ENCODE measurements around the gene PDE11A. TPM values are rescaled to one million over a fixed set of nuclear protein-coding genes. Genes with fewer than 3 reads are reported as not detected.

PDE11A gene
- total and polyA plus RNA-seq, 2 experiments from 2014 or later = 0.08 to 0.73 TPM

DNA sequence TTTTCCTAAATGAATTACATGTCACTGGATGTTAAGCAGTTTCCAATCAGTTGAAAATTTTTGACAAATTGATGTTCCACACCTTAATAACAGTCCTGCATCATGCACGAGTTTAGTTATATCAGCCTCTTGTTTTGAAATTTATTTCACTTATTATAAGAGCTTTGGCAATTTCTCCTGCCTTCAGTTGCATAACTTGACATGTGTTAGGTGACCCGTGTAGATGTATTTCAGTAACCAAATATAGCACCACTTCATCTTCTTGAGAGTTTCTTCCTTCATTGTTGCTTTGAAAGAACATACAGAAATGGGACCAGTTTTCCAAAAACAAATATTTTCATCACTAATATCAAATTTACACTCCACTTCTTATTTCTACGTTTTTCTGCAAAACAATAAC, 202.7 kb downstream of the PDE11A start:
- Mint-ChIP-seq H3K27ac (no peak overlapping the region), H3K9me3 (no peaks in the 10 kb centered on the region), H3K4me1 (no peaks in the 10 kb centered on the region), H3K36me3 (ENCODE audit: low read depth) (no peaks in the 10 kb centered on the region), H3K4me3 (no peak overlapping the region), H3K27me3 (ENCODE audit: insufficient read depth, low read depth, poor library complexity) (no peaks in the 10 kb centered on the region)
- no peak overlapping the region for H3K27ac ChIP-seq (ENCODE audit: low read depth)
- no peaks in the 10 kb centered on the region for H3F3A ChIP-seq (replicated peaks; ENCODE audit: low read depth)
- no peaks in the 10 kb centered on the region for H3K79me2 ChIP-seq (replicated peaks; ENCODE audit: insufficient read depth)
- DNase-seq (ENCODE audit: low spot score) = no peak
- H4K20me1 ChIP-seq (replicated peaks; ENCODE audit: insufficient read depth) = no peaks in the 10 kb centered on the region
- no peak for ATAC-seq
- no peaks in the 10 kb centered on the region for H3K36me3 ChIP-seq (ENCODE audit: insufficient read depth)
- no peak overlapping the region for H3K4me2 ChIP-seq
- H2AFZ ChIP-seq = no peak overlapping the region
- no peak overlapping the region for H3K4me3 ChIP-seq
- no peaks in the 10 kb centered on the region for H3K9me2 ChIP-seq (ENCODE audit: insufficient read depth)
- no peak for TF ChIP-seq CREB1 (CRISPR knock-in tag; IDR thresholded peaks at IDR 0.05; ENCODE audit: low read depth)
- no peak for TF ChIP-seq NANOG (IDR thresholded peaks at IDR 0.05; ENCODE audit: borderline replicate concordance)
- TF ChIP-seq, protein P1, sequence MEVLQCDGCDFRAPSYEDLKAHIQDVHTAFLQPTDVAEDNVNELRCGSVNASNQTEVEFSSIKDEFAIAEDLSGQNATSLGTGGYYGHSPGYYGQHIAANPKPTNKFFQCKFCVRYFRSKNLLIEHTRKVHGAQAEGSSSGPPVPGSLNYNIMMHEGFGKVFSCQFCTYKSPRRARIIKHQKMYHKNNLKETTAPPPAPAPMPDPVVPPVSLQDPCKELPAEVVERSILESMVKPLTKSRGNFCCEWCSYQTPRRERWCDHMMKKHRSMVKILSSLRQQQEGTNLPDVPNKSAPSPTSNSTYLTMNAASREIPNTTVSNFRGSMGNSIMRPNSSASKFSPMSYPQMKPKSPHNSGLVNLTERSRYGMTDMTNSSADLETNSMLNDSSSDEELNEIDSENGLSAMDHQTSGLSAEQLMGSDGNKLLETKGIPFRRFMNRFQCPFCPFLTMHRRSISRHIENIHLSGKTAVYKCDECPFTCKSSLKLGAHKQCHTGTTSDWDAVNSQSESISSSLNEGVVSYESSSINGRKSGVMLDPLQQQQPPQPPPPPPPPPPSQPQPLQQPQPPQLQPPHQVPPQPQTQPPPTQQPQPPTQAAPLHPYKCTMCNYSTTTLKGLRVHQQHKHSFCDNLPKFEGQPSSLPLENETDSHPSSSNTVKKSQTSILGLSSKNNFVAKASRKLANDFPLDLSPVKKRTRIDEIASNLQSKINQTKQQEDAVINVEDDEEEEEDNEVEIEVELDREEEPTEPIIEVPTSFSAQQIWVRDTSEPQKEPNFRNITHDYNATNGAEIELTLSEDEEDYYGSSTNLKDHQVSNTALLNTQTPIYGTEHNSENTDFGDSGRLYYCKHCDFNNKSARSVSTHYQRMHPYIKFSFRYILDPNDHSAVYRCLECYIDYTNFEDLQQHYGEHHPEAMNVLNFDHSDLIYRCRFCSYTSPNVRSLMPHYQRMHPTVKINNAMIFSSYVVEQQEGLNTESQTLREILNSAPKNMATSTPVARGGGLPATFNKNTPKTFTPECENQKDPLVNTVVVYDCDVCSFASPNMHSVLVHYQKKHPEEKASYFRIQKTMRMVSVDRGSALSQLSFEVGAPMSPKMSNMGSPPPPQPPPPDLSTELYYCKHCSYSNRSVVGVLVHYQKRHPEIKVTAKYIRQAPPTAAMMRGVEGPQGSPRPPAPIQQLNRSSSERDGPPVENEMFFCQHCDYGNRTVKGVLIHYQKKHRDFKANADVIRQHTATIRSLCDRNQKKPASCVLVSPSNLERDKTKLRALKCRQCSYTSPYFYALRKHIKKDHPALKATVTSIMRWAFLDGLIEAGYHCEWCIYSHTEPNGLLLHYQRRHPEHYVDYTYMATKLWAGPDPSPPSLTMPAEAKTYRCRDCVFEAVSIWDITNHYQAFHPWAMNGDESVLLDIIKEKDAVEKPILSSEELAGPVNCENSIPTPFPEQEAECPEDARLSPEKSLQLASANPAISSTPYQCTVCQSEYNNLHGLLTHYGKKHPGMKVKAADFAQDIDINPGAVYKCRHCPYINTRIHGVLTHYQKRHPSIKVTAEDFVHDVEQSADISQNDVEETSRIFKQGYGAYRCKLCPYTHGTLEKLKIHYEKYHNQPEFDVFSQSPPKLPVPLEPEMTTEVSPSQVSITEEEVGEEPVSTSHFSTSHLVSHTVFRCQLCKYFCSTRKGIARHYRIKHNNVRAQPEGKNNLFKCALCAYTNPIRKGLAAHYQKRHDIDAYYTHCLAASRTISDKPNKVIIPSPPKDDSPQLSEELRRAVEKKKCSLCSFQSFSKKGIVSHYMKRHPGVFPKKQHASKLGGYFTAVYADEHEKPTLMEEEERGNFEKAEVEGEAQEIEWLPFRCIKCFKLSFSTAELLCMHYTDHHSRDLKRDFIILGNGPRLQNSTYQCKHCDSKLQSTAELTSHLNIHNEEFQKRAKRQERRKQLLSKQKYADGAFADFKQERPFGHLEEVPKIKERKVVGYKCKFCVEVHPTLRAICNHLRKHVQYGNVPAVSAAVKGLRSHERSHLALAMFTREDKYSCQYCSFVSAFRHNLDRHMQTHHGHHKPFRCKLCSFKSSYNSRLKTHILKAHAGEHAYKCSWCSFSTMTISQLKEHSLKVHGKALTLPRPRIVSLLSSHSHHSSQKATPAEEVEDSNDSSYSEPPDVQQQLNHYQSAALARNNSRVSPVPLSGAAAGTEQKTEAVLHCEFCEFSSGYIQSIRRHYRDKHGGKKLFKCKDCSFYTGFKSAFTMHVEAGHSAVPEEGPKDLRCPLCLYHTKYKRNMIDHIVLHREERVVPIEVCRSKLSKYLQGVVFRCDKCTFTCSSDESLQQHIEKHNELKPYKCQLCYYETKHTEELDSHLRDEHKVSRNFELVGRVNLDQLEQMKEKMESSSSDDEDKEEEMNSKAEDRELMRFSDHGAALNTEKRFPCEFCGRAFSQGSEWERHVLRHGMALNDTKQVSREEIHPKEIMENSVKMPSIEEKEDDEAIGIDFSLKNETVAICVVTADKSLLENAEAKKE (CRISPR knock-in tag; IDR thresholded peaks at IDR 0.05) = no peak
- TF ChIP-seq STAT1 (IDR thresholded peaks at IDR 0.05; ENCODE audit: unreplicated experiment) = no peak
- TF ChIP-seq, protein P2, sequence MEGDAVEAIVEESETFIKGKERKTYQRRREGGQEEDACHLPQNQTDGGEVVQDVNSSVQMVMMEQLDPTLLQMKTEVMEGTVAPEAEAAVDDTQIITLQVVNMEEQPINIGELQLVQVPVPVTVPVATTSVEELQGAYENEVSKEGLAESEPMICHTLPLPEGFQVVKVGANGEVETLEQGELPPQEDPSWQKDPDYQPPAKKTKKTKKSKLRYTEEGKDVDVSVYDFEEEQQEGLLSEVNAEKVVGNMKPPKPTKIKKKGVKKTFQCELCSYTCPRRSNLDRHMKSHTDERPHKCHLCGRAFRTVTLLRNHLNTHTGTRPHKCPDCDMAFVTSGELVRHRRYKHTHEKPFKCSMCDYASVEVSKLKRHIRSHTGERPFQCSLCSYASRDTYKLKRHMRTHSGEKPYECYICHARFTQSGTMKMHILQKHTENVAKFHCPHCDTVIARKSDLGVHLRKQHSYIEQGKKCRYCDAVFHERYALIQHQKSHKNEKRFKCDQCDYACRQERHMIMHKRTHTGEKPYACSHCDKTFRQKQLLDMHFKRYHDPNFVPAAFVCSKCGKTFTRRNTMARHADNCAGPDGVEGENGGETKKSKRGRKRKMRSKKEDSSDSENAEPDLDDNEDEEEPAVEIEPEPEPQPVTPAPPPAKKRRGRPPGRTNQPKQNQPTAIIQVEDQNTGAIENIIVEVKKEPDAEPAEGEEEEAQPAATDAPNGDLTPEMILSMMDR (conservative IDR thresholded peaks at IDR 0.05; ENCODE audit: low read depth in 2 of 2) = no peak
- TF ChIP-seq EZH2 (IDR thresholded peaks at IDR 0.05; ENCODE audit: low read depth, unreplicated experiment) = no peak
- no peak for TF ChIP-seq JUNB (IDR thresholded peaks at IDR 0.05; ENCODE audit: unreplicated experiment)
- no peak for TF ChIP-seq POLR2AphosphoS5 (IDR thresholded peaks at IDR 0.05; ENCODE audit: low read depth)
- no peak for TF ChIP-seq ZNF331 (CRISPR knock-in tag; IDR thresholded peaks at IDR 0.05; ENCODE audit: low read depth)
- TF ChIP-seq, protein P3, sequence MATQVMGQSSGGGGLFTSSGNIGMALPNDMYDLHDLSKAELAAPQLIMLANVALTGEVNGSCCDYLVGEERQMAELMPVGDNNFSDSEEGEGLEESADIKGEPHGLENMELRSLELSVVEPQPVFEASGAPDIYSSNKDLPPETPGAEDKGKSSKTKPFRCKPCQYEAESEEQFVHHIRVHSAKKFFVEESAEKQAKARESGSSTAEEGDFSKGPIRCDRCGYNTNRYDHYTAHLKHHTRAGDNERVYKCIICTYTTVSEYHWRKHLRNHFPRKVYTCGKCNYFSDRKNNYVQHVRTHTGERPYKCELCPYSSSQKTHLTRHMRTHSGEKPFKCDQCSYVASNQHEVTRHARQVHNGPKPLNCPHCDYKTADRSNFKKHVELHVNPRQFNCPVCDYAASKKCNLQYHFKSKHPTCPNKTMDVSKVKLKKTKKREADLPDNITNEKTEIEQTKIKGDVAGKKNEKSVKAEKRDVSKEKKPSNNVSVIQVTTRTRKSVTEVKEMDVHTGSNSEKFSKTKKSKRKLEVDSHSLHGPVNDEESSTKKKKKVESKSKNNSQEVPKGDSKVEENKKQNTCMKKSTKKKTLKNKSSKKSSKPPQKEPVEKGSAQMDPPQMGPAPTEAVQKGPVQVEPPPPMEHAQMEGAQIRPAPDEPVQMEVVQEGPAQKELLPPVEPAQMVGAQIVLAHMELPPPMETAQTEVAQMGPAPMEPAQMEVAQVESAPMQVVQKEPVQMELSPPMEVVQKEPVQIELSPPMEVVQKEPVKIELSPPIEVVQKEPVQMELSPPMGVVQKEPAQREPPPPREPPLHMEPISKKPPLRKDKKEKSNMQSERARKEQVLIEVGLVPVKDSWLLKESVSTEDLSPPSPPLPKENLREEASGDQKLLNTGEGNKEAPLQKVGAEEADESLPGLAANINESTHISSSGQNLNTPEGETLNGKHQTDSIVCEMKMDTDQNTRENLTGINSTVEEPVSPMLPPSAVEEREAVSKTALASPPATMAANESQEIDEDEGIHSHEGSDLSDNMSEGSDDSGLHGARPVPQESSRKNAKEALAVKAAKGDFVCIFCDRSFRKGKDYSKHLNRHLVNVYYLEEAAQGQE (IDR thresholded peaks at IDR 0.05; ENCODE audit: unreplicated experiment) = no peak
- no peak for TF ChIP-seq ZNF114 (CRISPR knock-in tag; IDR thresholded peaks at IDR 0.05)
- TF ChIP-seq EZH2phosphoT487 (IDR thresholded peaks at IDR 0.05; ENCODE audit: unreplicated experiment) = no peak
- TF ChIP-seq, protein P4, sequence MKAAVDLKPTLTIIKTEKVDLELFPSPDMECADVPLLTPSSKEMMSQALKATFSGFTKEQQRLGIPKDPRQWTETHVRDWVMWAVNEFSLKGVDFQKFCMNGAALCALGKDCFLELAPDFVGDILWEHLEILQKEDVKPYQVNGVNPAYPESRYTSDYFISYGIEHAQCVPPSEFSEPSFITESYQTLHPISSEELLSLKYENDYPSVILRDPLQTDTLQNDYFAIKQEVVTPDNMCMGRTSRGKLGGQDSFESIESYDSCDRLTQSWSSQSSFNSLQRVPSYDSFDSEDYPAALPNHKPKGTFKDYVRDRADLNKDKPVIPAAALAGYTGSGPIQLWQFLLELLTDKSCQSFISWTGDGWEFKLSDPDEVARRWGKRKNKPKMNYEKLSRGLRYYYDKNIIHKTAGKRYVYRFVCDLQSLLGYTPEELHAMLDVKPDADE (IDR thresholded peaks at IDR 0.05) = no peak
- no peaks in the 10 kb centered on the region for H3K4me1 ChIP-seq (ENCODE audit: insufficient read depth)
- no peaks in the 10 kb centered on the region for H3K27me3 ChIP-seq (ENCODE audit: insufficient read depth)
